ENCODE measurements around the gene EEFSEC. TPM values are rescaled to one million over a fixed set of nuclear protein-coding genes. Genes with fewer than 3 reads are reported as not detected.

EEFSEC gene
- polyA plus RNA-seq, 1 donor (not counting 4 experiments of a cell fraction or from before 2014, with no cell fraction given), result 8.7 TPM

GRCh38 chr3:128173200-128173599 is 19.9 kb downstream of the EEFSEC start:
- Histone ChIP-seq H3K36me3 (ENCODE audit: control insufficient read depth in 2 of 2, extremely low read depth in 1 of 2, insufficient read depth in 2 of 2, low read length in 2 of 2) (no peaks in the 10 kb centered on the region), H3K79me2 (ENCODE audit: control insufficient read depth, insufficient read depth, low read length) (peaks cover 2% of the 10 kb centered on the region), H3K27ac (ENCODE audit: control insufficient read depth, insufficient read depth, low read length) (no peak overlapping the region), H4K20me1 (ENCODE audit: control insufficient read depth, extremely low read depth, insufficient read depth, low read length) (no peaks in the 10 kb centered on the region), H3K4me3 (ENCODE audit: control insufficient read depth in 2 of 3, extremely low read depth in 1 of 3, insufficient read depth in 2 of 3, low read depth in 1 of 3, low read length in 3 of 3) (no peak overlapping the region), H3K9me3 (ENCODE audit: control insufficient read depth, low read depth, low read length) (no peaks in the 10 kb centered on the region), H2AFZ (ENCODE audit: control insufficient read depth, low read length) (no peak overlapping the region), H3K27me3 (ENCODE audit: control insufficient read depth, extremely low read depth, insufficient read depth, low read length) (no peaks in the 10 kb centered on the region), H3K9ac (ENCODE audit: control insufficient read depth, extremely low read depth, insufficient read depth, low read length) (no peak overlapping the region), H3K9me1 (ENCODE audit: control insufficient read depth, extremely low read depth, insufficient read depth, low read length) (no peaks in the 10 kb centered on the region), H3K4me1 (ENCODE audit: control insufficient read depth, extremely low read depth, insufficient read depth, low read length) (no peaks in the 10 kb centered on the region), H3K4me2 (ENCODE audit: control insufficient read depth, extremely low read depth, insufficient read depth, low read depth, low read length) (no peak overlapping the region)
- no peak for TF ChIP-seq CTCF (optimal IDR thresholded peaks at IDR 0.05 in 1 of 3, IDR thresholded peaks at IDR 0.05 in 1 of 3, conservative IDR thresholded peaks at IDR 0.05 in 1 of 3; ENCODE audit: extremely low read depth in 1 of 3, insufficient read depth in 2 of 3, low read length in 3 of 3)
- no peak for TF ChIP-seq EZH2 (IDR thresholded peaks at IDR 0.05; ENCODE audit: low read length)
- FAIRE-seq, result no peak
- DNase-seq (ENCODE audit: low read depth, low spot score), result no peak
- dilution Hi-C loops (cut with MboI; ENCODE audit: extremely low pct_ligation_motif_present, low sequenced_read_pairs), result no loop called here

GRCh38 chr3:128173849-128174248 is 20.6 kb downstream of the EEFSEC start:
- H3K9me1 ChIP-seq (ENCODE audit: control insufficient read depth, extremely low read depth, insufficient read depth, low read length), result no peaks in the 10 kb centered on the region
- H3K36me3 ChIP-seq (ENCODE audit: control insufficient read depth in 2 of 2, extremely low read depth in 1 of 2, insufficient read depth in 2 of 2, low read length in 2 of 2), result no peaks in the 10 kb centered on the region
- FAIRE-seq (no peak), DNase-seq (ENCODE audit: low read depth, low spot score) (no peak)
- dilution Hi-C loops (cut with MboI; ENCODE audit: extremely low pct_ligation_motif_present, low sequenced_read_pairs), result no loop called here
- no peak overlapping the region for H3K27ac ChIP-seq (ENCODE audit: control insufficient read depth, insufficient read depth, low read length)
- TF ChIP-seq EZH2 (IDR thresholded peaks at IDR 0.05; ENCODE audit: low read length), result no peak
- TF ChIP-seq CTCF (optimal IDR thresholded peaks at IDR 0.05 in 1 of 3, IDR thresholded peaks at IDR 0.05 in 1 of 3, conservative IDR thresholded peaks at IDR 0.05 in 1 of 3; ENCODE audit: extremely low read depth in 1 of 3, insufficient read depth in 2 of 3, low read length in 3 of 3), result no peak
- no peak overlapping the region for H3K9ac ChIP-seq (ENCODE audit: control insufficient read depth, extremely low read depth, insufficient read depth, low read length)
- H3K4me1 ChIP-seq (ENCODE audit: control insufficient read depth, extremely low read depth, insufficient read depth, low read length), result no peaks in the 10 kb centered on the region
- no peak overlapping the region for H3K4me2 ChIP-seq (ENCODE audit: control insufficient read depth, extremely low read depth, insufficient read depth, low read depth, low read length)
- no peaks in the 10 kb centered on the region for H3K9me3 ChIP-seq (ENCODE audit: control insufficient read depth, low read depth, low read length)
- H3K79me2 ChIP-seq (ENCODE audit: control insufficient read depth, insufficient read depth, low read length), result peaks cover 2% of the 10 kb centered on the region
- no peak overlapping the region for H2AFZ ChIP-seq (ENCODE audit: control insufficient read depth, low read length)
- H4K20me1 ChIP-seq (ENCODE audit: control insufficient read depth, extremely low read depth, insufficient read depth, low read length), result no peaks in the 10 kb centered on the region
- no peaks in the 10 kb centered on the region for H3K27me3 ChIP-seq (ENCODE audit: control insufficient read depth, extremely low read depth, insufficient read depth, low read length)
- no peak overlapping the region for H3K4me3 ChIP-seq (ENCODE audit: control insufficient read depth in 2 of 3, extremely low read depth in 1 of 3, insufficient read depth in 2 of 3, low read depth in 1 of 3, low read length in 3 of 3)
